GM12878 (cell line): ENCODE measurements around the gene ABHD8. TPM values are rescaled to one million over a fixed set of nuclear protein-coding genes. Genes with fewer than 3 reads are reported as not detected.

ENCODE experiments used
- ATAC-seq: fragments of 200-7000 bp; cut with Tn5 transposase; 3 replicates; pipeline ENCODE4 v1.9.1; 2020; ENCODE audit warnings: mild to moderate bottlenecking, moderate library complexity
- BruUV-seq: library from RNA; stranded (reverse); fragments of 400-500 nt; replicated peaks from 2 replicates; lab custom pipeline; 2021; lab: Mats Ljungman, UMichigan
- CTCF ChIA-PET: fragments of 300-600 bp; sonication (Branson Sonifier 250); formaldehyde crosslinking; extraction: SDS; loops from one replicate; lab custom pipeline; 2021; ENCODE audit warnings: inconsistent platforms; lab: Yijun Ruan, JAX
- POLR2A ChIA-PET: fragments of 350-600 bp; formaldehyde crosslinking; extraction: SDS; loops from one replicate; lab custom pipeline; 2021; ENCODE audit warnings: inconsistent platforms; lab: Charles Lee
- RAD21 ChIA-PET: fragments of 300-600 bp; sonication (Branson Sonifier 250); formaldehyde crosslinking; loops from one replicate; lab custom pipeline; 2023; ENCODE audit warnings: antibody characterized with exemption; ENCODE audit not compliant: unreplicated experiment; lab: Charles Lee
- SMC1A ChIA-PET: fragments of 300-600 bp; sonication (Branson Sonifier 250); formaldehyde crosslinking; loops from one replicate; lab custom pipeline; 2023; ENCODE audit not compliant: unreplicated experiment, uncharacterized antibody; lab: Charles Lee
- DNase-seq: peaks from one replicate; pipeline ENCODE4 v3.0.0-alpha.2; 2011; ENCODE audit warnings: low read depth, low spot score
- FAIRE-seq: peaks from 3 replicates; lab custom pipeline; 2011; peaks lifted over from hg19 to GRCh38; lab: Jason Lieb, UNC
- H2AFZ ChIP-seq: 2 replicates; pipeline ENCODE4 v1.6.0; 2011; ENCODE audit warnings: low read depth, low read length, control low read depth; ENCODE audit not compliant: control insufficient read depth
- H3K27ac ChIP-seq: 2 replicates; pipeline ENCODE4 v1.5.1; 2011; ENCODE audit warnings: control low read depth; ENCODE audit not compliant: control insufficient read depth, insufficient read depth
- H3K27me3 ChIP-seq, 2 experiments: replicated peaks in 1 of 2; 2 replicates each; pipeline versions ENCODE4 v1.6.0 to v1.6.1; 2011; ENCODE audit warnings: low read length in 1 of 2; ENCODE audit not compliant: control insufficient read depth in 2 of 2, insufficient read depth in 2 of 2
- H3K36me3 ChIP-seq, 2 experiments: 2 replicates each; pipeline ENCODE4 v1.5.1; 2011; ENCODE audit warnings: low read length in 1 of 2; ENCODE audit not compliant: control insufficient read depth in 2 of 2, insufficient read depth in 2 of 2
- H3K4me1 ChIP-seq: 2 replicates; pipeline ENCODE4 v1.6.1; 2011; ENCODE audit warnings: mild to moderate bottlenecking, low read length, moderate library complexity, mixed read lengths; ENCODE audit not compliant: control insufficient read depth, insufficient read depth
- H3K4me2 ChIP-seq: 2 replicates; pipeline ENCODE4 v1.6.0; 2011; ENCODE audit warnings: control low read depth; ENCODE audit not compliant: control insufficient read depth, insufficient read depth
- H3K4me3 ChIP-seq: fragments of 200-600 bp; sonication (generic); 2 replicates; pipeline ENCODE4 v1.5.1; 2016
- H3K79me2 ChIP-seq: 2 replicates; pipeline ENCODE4 v1.6.0; 2011; ENCODE audit warnings: low read length; ENCODE audit not compliant: control insufficient read depth, insufficient read depth
- H3K9ac ChIP-seq: 2 replicates; pipeline ENCODE4 v1.8.0; 2011; ENCODE audit warnings: low read length, control low read depth, mixed read lengths; ENCODE audit not compliant: control insufficient read depth, insufficient read depth
- H3K9me3 ChIP-seq: replicated peaks from 3 replicates; pipeline ENCODE4 v1.5.1; 2011; ENCODE audit warnings: mild to moderate bottlenecking, low read length; ENCODE audit not compliant: control insufficient read depth, insufficient read depth
- H4K20me1 ChIP-seq: 2 replicates; pipeline ENCODE4 v1.6.0; 2011; ENCODE audit not compliant: control insufficient read depth, insufficient read depth
- BCL11A ChIP-seq: IDR thresholded peaks from 2 replicates; pipeline ENCODE4 v1.6.1; 2011; ENCODE audit warnings: low read depth, low read length
- CTCF ChIP-seq, 3 experiments: IDR thresholded peaks in 2 of 3; conservative IDR thresholded peaks in 1 of 3; 2 replicates each; pipeline ENCODE4 v1.5.1; 2011; ENCODE audit warnings: low read depth in 3 of 3, low read length in 3 of 3, mild to moderate bottlenecking in 3 of 3, control low read depth in 2 of 3, moderate library complexity in 2 of 3, inconsistent platforms in 1 of 3, mixed read lengths in 1 of 3; ENCODE audit not compliant: control insufficient read depth in 2 of 3, insufficient read depth in 1 of 3; ENCODE audit errors: extremely low read depth in 1 of 3
- EED ChIP-seq: sonication (generic); IDR thresholded peaks from 2 replicates; pipeline ENCODE4 v1.6.1; 2016; ENCODE audit warnings: antibody characterized with exemption, low read depth
- GATAD2B ChIP-seq: fragments of 450-650 bp; conservative IDR thresholded peaks from 2 replicates; pipeline ENCODE4 v1.6.1; 2017; ENCODE audit warnings: low read depth, mild to moderate bottlenecking, moderate library complexity
- IKZF1 ChIP-seq: fragments of 450-650 bp; conservative IDR thresholded peaks from 2 replicates; pipeline ENCODE4 v1.6.1; 2017; ENCODE audit warnings: antibody characterized with exemption, mild to moderate bottlenecking
- MYC ChIP-seq: IDR thresholded peaks from 2 replicates; pipeline ENCODE4 v1.6.1; 2011; ENCODE audit warnings: mild to moderate bottlenecking, low read length, moderate library complexity, inconsistent platforms; ENCODE audit not compliant: insufficient read depth, insufficient replicate concordance, insufficient read length, severe bottlenecking
- NBN ChIP-seq: fragments of 450-650 bp; IDR thresholded peaks from 2 replicates; pipeline ENCODE4 v1.6.1; 2016
- NR2F1 ChIP-seq: fragments of 450-650 bp; conservative IDR thresholded peaks from 2 replicates; pipeline ENCODE4 v1.6.1; 2017; ENCODE audit warnings: mild to moderate bottlenecking
- POLR2A ChIP-seq: IDR thresholded peaks from 2 replicates; pipeline ENCODE4 v1.6.1; 2011; ENCODE audit warnings: low read depth, mild to moderate bottlenecking, low read length
- SPI1 ChIP-seq: IDR thresholded peaks from 2 replicates; pipeline ENCODE4 v1.6.1; 2011; ENCODE audit warnings: low read depth, mild to moderate bottlenecking, low read length, moderate library complexity, borderline replicate concordance; ENCODE audit not compliant: insufficient read depth
- WGBS: methylation state at CpG from one replicate; pipeline ENCODE4 v1.1.6; 2016; ENCODE audit warnings: low lambda C conversion rate; ENCODE audit not compliant: insufficient replicate concordance, insufficient coverage; ENCODE audit errors: missing lambda C conversion rate; 5-methylcytosine and 5-hydroxymethylcytosine counted together
- in situ Hi-C: fragments of 300-500 bp; cut with MboI; formaldehyde crosslinking; loops from 9 replicates; pipeline ENCODE4 v1.14.3; 2018; ENCODE audit warnings: mixed read lengths
- intact Hi-C: fragments of 100-400 bp; cut with micrococcal nuclease; formaldehyde crosslinking; loops from one replicate; pipeline ENCODE4 v1.14.2; 2022; ENCODE audit not compliant: unreplicated experiment
- polyA plus RNA-seq, 11 experiments: library from polyadenylated mRNA; depleted of rRNA in 4 of 11; unstranded in 6 of 11; stranded (reverse) in 5 of 11; fragments of >200 nt; fragmentation: Nextera tagmentation in 4 of 11; fragmentation: Illumina TruSeq in 1 of 11; extraction: Ambion mirVana in 4 of 11; extraction: Trizol in 1 of 11; gene quantifications; 1 replicate in 1 of 11; 2 replicates in 10 of 11; pipeline versions ENCODE4 v1.2.1 to v1.2.3, GENCODE V29; 2011 to 2016; ENCODE audit warnings: inconsistent platforms in 2 of 11, missing spikeins in 2 of 11, low read depth in 1 of 11
- total RNA-seq, 4 experiments: library from RNA; depleted of rRNA in 3 of 4; stranded (reverse); fragments of >200 nt in 3 of 4; fragmentation: Illumina TruSeq in 1 of 4; extraction: Trizol in 1 of 4; gene quantifications; 2 replicates each; pipeline versions ENCODE4 v1.2.1 to v1.2.3, GENCODE V29; 2013 to 2021

The ABHD8 gene
- total and polyA plus RNA-seq, 10 of the 15 experiments (the other 5 are each of a cell fraction or from before 2014, with no cell fraction given), result 0.03 to 12.5 (median 6.0) TPM

- TF ChIP-seq MYC, result no peak
Measured at GRCh38 chr19:17325133-17325532, 21.9 kb upstream of the ABHD8 start (continued).

GRCh38 chr19:17324357-17325114, 21.3 kb upstream of the ABHD8 start:
- POLR2A ChIA-PET, result interaction anchor here (1.8 kb wide), 1 partner anchor 20 kb away, joined by 8 read pairs; the partner anchor contains the start of gene MRPL34
- Histone ChIP-seq H3K4me2 (no peak overlapping the region), H3K9me3 (no peaks in the 10 kb centered on the region)

GRCh38 chr19:17323964-17324332, 20.7 kb upstream of the ABHD8 start:
- ChIA-PET RAD21 (interaction anchor here (1.4 kb wide), 1 partner anchor 15 kb away, joined by 3 read pairs; the partner anchor contains the start of gene DDA1), SMC1A (no interaction called here), POLR2A (interaction anchor here (1.8 kb wide), 1 partner anchor 19 kb away, joined by 8 read pairs; the partner anchor contains the start of gene MRPL34), CTCF (interaction anchor here (0.9 kb wide), 1 partner anchor 19 kb away, joined by 4 read pairs; the partner anchor contains the start of gene MRPL34)
- peaks cover 5 to 11% of the 10 kb centered on the region in 2 experiments; a peak in 3 of 4 replicates for H3K36me3 ChIP-seq
- FAIRE-seq (no peak), ATAC-seq (peak; percentile 72), DNase-seq (no peak)
- in situ Hi-C loops (no loop called here), intact Hi-C loops (no loop called here)
- H4K20me1 ChIP-seq, result no peaks in the 10 kb centered on the region
- no peaks in the 10 kb centered on the region for H3K4me1 ChIP-seq
- H3K9me3 ChIP-seq, result no peaks in the 10 kb centered on the region
- no peak overlapping the region for H3K9ac ChIP-seq
- H3K4me3 ChIP-seq, result no peak overlapping the region
- no peak overlapping the region for H2AFZ ChIP-seq
- no peaks in the 10 kb centered on the region for H3K79me2 ChIP-seq
- peak overlapping the region; percentile 48; the same call in 1 of the 2 replicates for H3K4me2 ChIP-seq
- no peak overlapping the region for H3K27ac ChIP-seq
- H3K27me3 ChIP-seq, result no peaks in the 10 kb centered on the region; a peak in 1 of 4 replicates
- 2% methylated on average over 6 of the region's 7 CpGs for WGBS
- BruUV-seq, result no TSS peak
- TF ChIP-seq CTCF (IDR thresholded peaks at IDR 0.05 in 2 of 3, conservative IDR thresholded peaks at IDR 0.05 in 1 of 3; ENCODE audit: control insufficient read depth in 2 of 3, extremely low read depth in 1 of 3, insufficient read depth in 1 of 3, low read depth in 3 of 3, low read length in 3 of 3) (0 out of 6 replicates have a peak, but pooled peaks of 1 of the 3 experiments have one; percentile 4), EED (no peak), SPI1 (peak; percentile 27; the same call in 1 of the 2 replicates), GATAD2B (0 out of 2 replicates have a peak, but pooled peaks have one; percentile 41), BCL11A (no peak), IKZF1 (peak; percentile 21; the same call in 1 of the 2 replicates), NR2F1 (peak; percentile 48; the same call in 1 of the 2 replicates)

More at GRCh38 chr19:17324357-17325114, 21.3 kb upstream of the ABHD8 start:
- H4K20me1 ChIP-seq, result no peaks in the 10 kb centered on the region
- FAIRE-seq (no peak), DNase-seq (no peak), ATAC-seq (no peak)
- no peaks in the 10 kb centered on the region for H3K79me2 ChIP-seq
- ChIA-PET RAD21 (interaction anchor here (1.4 kb wide), 1 partner anchor 15 kb away, joined by 3 read pairs; the partner anchor contains the start of gene DDA1), SMC1A (no interaction called here), CTCF (interaction anchor here (0.9 kb wide), 1 partner anchor 19 kb away, joined by 4 read pairs; the partner anchor contains the start of gene MRPL34)
- no peak overlapping the region for H3K27ac ChIP-seq
- intact Hi-C loops, result no loop called here
- H3K36me3 ChIP-seq, result peaks cover 5 to 8% of the 10 kb centered on the region in 2 experiments; a peak in 3 of 4 replicates
- H3K4me3 ChIP-seq, result no peak overlapping the region
- H3K4me1 ChIP-seq, result no peaks in the 10 kb centered on the region
- 79% methylated on average over 28 of the region's 28 CpGs for WGBS
- no TSS peak for BruUV-seq
- H2AFZ ChIP-seq, result no peak overlapping the region
- in situ Hi-C loops, result no loop called here
- TF ChIP-seq NBN (no peak), POLR2A (0 out of 2 replicates have a peak, but pooled peaks have one; percentile 17)
- H3K27me3 ChIP-seq, result no peaks in the 10 kb centered on the region; a peak in 1 of 4 replicates
- H3K9ac ChIP-seq, result no peak overlapping the region
